ENCODE results near the gene GJB2. TPM values are rescaled to one million over a fixed set of nuclear protein-coding genes. Genes with fewer than 3 reads are reported as not detected.

The GJB2 gene
- total and polyA plus RNA-seq, 2 experiments from 2014 or later: not detected

DNA sequence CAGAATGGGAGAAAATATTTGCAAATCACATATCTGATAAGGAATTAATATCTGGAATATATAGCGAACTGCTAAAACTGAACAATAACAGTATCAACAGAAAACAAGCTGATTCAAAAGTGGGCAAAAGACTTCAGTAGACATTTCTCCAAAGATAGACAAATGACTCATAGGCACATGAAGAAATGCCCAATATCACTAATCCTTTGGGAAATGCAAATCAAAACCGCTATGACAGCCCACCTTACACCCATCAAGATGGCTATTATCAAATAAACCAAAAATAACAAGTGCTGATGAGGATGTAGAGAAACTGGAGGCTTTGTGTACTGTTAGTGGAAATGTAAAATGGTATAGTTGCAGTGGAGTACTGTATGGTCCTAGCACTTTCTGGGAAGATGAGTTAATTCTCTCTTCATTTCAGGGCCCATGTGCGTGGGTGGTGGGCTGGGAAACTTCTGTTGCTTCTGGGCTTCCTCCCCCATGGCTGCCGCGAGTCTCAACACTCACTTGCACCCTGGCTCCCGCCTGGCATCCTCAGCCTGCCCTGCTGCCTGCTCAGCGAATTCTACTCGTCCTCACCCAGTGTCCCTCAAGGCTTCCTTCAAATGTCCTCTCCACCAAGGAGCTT is 19.5 kb downstream of the GJB2 start (continued):
- TF ChIP-seq, protein P1, sequence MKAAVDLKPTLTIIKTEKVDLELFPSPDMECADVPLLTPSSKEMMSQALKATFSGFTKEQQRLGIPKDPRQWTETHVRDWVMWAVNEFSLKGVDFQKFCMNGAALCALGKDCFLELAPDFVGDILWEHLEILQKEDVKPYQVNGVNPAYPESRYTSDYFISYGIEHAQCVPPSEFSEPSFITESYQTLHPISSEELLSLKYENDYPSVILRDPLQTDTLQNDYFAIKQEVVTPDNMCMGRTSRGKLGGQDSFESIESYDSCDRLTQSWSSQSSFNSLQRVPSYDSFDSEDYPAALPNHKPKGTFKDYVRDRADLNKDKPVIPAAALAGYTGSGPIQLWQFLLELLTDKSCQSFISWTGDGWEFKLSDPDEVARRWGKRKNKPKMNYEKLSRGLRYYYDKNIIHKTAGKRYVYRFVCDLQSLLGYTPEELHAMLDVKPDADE (IDR thresholded peaks at IDR 0.05): no peak
- TF ChIP-seq JUNB (IDR thresholded peaks at IDR 0.05; ENCODE audit: unreplicated experiment) (no peak), ZNF331 (CRISPR knock-in tag; IDR thresholded peaks at IDR 0.05; ENCODE audit: low read depth) (no peak), POLR2AphosphoS5 (IDR thresholded peaks at IDR 0.05; ENCODE audit: low read depth) (no peak), STAT1 (IDR thresholded peaks at IDR 0.05; ENCODE audit: unreplicated experiment) (no peak), EZH2phosphoT487 (IDR thresholded peaks at IDR 0.05; ENCODE audit: unreplicated experiment) (no peak), CREB1 (CRISPR knock-in tag; IDR thresholded peaks at IDR 0.05; ENCODE audit: low read depth) (no peak), EZH2 (IDR thresholded peaks at IDR 0.05; ENCODE audit: low read depth, unreplicated experiment) (no peak)
- TF ChIP-seq, protein P2, sequence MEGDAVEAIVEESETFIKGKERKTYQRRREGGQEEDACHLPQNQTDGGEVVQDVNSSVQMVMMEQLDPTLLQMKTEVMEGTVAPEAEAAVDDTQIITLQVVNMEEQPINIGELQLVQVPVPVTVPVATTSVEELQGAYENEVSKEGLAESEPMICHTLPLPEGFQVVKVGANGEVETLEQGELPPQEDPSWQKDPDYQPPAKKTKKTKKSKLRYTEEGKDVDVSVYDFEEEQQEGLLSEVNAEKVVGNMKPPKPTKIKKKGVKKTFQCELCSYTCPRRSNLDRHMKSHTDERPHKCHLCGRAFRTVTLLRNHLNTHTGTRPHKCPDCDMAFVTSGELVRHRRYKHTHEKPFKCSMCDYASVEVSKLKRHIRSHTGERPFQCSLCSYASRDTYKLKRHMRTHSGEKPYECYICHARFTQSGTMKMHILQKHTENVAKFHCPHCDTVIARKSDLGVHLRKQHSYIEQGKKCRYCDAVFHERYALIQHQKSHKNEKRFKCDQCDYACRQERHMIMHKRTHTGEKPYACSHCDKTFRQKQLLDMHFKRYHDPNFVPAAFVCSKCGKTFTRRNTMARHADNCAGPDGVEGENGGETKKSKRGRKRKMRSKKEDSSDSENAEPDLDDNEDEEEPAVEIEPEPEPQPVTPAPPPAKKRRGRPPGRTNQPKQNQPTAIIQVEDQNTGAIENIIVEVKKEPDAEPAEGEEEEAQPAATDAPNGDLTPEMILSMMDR (conservative IDR thresholded peaks at IDR 0.05; ENCODE audit: low read depth in 2 of 2): no peak
- TF ChIP-seq, protein P3, sequence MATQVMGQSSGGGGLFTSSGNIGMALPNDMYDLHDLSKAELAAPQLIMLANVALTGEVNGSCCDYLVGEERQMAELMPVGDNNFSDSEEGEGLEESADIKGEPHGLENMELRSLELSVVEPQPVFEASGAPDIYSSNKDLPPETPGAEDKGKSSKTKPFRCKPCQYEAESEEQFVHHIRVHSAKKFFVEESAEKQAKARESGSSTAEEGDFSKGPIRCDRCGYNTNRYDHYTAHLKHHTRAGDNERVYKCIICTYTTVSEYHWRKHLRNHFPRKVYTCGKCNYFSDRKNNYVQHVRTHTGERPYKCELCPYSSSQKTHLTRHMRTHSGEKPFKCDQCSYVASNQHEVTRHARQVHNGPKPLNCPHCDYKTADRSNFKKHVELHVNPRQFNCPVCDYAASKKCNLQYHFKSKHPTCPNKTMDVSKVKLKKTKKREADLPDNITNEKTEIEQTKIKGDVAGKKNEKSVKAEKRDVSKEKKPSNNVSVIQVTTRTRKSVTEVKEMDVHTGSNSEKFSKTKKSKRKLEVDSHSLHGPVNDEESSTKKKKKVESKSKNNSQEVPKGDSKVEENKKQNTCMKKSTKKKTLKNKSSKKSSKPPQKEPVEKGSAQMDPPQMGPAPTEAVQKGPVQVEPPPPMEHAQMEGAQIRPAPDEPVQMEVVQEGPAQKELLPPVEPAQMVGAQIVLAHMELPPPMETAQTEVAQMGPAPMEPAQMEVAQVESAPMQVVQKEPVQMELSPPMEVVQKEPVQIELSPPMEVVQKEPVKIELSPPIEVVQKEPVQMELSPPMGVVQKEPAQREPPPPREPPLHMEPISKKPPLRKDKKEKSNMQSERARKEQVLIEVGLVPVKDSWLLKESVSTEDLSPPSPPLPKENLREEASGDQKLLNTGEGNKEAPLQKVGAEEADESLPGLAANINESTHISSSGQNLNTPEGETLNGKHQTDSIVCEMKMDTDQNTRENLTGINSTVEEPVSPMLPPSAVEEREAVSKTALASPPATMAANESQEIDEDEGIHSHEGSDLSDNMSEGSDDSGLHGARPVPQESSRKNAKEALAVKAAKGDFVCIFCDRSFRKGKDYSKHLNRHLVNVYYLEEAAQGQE (IDR thresholded peaks at IDR 0.05; ENCODE audit: unreplicated experiment): no peak

DNA sequence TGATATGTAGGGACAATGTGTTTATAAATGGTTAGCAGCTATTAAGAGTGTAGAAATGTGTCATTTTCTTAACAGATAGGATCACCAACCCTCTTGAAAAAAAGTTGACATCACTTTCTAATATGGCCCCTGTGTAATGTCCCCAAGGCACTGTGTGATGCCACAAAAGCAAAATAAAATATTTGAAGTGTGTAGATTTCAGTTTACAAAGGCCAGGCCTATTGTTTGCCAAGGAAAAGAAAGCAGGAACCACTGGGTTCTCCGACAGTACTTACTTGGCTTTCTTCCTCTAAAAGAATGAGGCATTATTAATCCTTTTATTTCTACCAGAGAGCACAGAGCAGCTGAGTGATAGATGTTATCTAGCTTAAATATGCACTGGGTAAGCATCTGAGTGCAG is 21.4 kb downstream of the GJB2 start:
- Histone ChIP-seq H3K27me3 (ENCODE audit: insufficient read depth) (peaks cover 12% of the 10 kb centered on the region; the same call in 1 of the 2 replicates), H2AFZ (no peak overlapping the region), H3F3A (replicated peaks; ENCODE audit: low read depth) (no peaks in the 10 kb centered on the region), H3K79me2 (replicated peaks; ENCODE audit: insufficient read depth) (no peaks in the 10 kb centered on the region), H3K27ac (ENCODE audit: low read depth) (no peak overlapping the region), H3K4me1 (ENCODE audit: insufficient read depth) (no peaks in the 10 kb centered on the region), H3K4me3 (no peak overlapping the region), H3K4me2 (no peak overlapping the region), H3K36me3 (ENCODE audit: insufficient read depth) (no peaks in the 10 kb centered on the region), H4K20me1 (replicated peaks; ENCODE audit: insufficient read depth) (no peaks in the 10 kb centered on the region), H3K9me2 (ENCODE audit: insufficient read depth) (no peaks in the 10 kb centered on the region)
- Mint-ChIP-seq H3K4me1 (peaks cover 15% of the 10 kb centered on the region), H3K36me3 (ENCODE audit: low read depth) (no peaks in the 10 kb centered on the region), H3K27me3 (ENCODE audit: insufficient read depth, low read depth, poor library complexity) (peaks cover 22% of the 10 kb centered on the region), H3K27ac (no peak overlapping the region), H3K9me3 (no peaks in the 10 kb centered on the region; the same call in 2 of the 3 replicates), H3K4me3 (no peak overlapping the region)
- ATAC-seq (no peak), DNase-seq (ENCODE audit: low spot score) (no peak)
- TF ChIP-seq, protein P4, sequence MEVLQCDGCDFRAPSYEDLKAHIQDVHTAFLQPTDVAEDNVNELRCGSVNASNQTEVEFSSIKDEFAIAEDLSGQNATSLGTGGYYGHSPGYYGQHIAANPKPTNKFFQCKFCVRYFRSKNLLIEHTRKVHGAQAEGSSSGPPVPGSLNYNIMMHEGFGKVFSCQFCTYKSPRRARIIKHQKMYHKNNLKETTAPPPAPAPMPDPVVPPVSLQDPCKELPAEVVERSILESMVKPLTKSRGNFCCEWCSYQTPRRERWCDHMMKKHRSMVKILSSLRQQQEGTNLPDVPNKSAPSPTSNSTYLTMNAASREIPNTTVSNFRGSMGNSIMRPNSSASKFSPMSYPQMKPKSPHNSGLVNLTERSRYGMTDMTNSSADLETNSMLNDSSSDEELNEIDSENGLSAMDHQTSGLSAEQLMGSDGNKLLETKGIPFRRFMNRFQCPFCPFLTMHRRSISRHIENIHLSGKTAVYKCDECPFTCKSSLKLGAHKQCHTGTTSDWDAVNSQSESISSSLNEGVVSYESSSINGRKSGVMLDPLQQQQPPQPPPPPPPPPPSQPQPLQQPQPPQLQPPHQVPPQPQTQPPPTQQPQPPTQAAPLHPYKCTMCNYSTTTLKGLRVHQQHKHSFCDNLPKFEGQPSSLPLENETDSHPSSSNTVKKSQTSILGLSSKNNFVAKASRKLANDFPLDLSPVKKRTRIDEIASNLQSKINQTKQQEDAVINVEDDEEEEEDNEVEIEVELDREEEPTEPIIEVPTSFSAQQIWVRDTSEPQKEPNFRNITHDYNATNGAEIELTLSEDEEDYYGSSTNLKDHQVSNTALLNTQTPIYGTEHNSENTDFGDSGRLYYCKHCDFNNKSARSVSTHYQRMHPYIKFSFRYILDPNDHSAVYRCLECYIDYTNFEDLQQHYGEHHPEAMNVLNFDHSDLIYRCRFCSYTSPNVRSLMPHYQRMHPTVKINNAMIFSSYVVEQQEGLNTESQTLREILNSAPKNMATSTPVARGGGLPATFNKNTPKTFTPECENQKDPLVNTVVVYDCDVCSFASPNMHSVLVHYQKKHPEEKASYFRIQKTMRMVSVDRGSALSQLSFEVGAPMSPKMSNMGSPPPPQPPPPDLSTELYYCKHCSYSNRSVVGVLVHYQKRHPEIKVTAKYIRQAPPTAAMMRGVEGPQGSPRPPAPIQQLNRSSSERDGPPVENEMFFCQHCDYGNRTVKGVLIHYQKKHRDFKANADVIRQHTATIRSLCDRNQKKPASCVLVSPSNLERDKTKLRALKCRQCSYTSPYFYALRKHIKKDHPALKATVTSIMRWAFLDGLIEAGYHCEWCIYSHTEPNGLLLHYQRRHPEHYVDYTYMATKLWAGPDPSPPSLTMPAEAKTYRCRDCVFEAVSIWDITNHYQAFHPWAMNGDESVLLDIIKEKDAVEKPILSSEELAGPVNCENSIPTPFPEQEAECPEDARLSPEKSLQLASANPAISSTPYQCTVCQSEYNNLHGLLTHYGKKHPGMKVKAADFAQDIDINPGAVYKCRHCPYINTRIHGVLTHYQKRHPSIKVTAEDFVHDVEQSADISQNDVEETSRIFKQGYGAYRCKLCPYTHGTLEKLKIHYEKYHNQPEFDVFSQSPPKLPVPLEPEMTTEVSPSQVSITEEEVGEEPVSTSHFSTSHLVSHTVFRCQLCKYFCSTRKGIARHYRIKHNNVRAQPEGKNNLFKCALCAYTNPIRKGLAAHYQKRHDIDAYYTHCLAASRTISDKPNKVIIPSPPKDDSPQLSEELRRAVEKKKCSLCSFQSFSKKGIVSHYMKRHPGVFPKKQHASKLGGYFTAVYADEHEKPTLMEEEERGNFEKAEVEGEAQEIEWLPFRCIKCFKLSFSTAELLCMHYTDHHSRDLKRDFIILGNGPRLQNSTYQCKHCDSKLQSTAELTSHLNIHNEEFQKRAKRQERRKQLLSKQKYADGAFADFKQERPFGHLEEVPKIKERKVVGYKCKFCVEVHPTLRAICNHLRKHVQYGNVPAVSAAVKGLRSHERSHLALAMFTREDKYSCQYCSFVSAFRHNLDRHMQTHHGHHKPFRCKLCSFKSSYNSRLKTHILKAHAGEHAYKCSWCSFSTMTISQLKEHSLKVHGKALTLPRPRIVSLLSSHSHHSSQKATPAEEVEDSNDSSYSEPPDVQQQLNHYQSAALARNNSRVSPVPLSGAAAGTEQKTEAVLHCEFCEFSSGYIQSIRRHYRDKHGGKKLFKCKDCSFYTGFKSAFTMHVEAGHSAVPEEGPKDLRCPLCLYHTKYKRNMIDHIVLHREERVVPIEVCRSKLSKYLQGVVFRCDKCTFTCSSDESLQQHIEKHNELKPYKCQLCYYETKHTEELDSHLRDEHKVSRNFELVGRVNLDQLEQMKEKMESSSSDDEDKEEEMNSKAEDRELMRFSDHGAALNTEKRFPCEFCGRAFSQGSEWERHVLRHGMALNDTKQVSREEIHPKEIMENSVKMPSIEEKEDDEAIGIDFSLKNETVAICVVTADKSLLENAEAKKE (CRISPR knock-in tag; IDR thresholded peaks at IDR 0.05): no peak
- TF ChIP-seq STAT1 (IDR thresholded peaks at IDR 0.05; ENCODE audit: unreplicated experiment): no peak
- TF ChIP-seq, protein P1 (IDR thresholded peaks at IDR 0.05): no peak
